ENCODE measurements around the gene IL15RA. TPM values are rescaled to one million over a fixed set of nuclear protein-coding genes. Genes with fewer than 3 reads are reported as not detected.

Gene IL15RA
- total RNA-seq, 1 donor from 2014 or later = not detected

DNA sequence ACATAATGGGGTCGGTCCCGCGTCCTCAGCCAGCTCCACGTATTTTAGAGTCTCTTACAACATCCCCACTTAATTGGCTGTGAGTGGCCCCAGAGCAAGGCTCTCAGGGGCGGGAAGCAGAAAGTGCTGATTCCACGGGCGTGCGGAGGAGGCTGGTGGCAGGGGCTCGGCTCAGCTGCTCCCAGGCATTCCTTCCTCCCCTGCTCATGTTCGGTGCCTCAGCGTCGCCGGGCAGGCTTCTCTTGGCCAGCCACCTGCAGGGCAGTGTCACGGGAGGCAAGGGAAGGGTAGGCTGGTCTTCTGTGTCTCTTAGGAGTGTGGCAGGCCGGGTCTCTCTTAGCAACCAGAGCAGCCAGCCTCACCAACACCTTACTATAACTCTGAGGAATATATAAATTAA, 33.8 kb downstream of the IL15RA start:
- Histone ChIP-seq H2AFZ (replicated peaks) (peak overlapping the region; percentile 37), H3K27ac (no peak overlapping the region), H3K4me2 (no peak overlapping the region)

DNA sequence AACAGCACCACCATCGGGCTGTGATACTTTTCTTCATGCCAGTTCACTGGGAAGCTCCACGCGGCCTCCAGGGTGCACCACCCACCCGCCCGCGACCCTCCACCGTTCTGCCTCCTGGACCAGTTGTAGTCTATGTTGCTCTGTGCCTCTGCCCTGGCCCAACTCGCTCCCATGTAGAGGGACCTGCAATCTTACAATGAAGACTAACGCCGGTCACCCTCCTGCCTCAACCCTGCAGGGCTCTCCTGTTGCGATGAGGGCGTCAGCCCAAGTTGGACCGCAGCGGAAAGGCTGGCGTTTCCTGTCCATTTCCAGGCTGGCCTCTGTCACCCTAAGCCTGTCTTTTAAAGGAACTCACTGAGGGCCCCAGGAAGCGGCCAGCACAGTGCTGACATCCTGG, 34.9 kb downstream of the IL15RA start:
- no peaks in the 10 kb centered on the region for H3K4me1 ChIP-seq
- DNase-seq (ENCODE audit: low spot score) = no peak
- no peaks in the 10 kb centered on the region for H3F3A ChIP-seq (ENCODE audit: low read depth)
- no peak overlapping the region for H3K9ac ChIP-seq
- H3K27me3 ChIP-seq = no peaks in the 10 kb centered on the region
- H3K9me3 Mint-ChIP-seq = no peaks in the 10 kb centered on the region
- peaks cover 12% of the 10 kb centered on the region for H3K36me3 Mint-ChIP-seq
- TF ChIP-seq EZH2 (IDR thresholded peaks at IDR 0.05) = no peak
- TF ChIP-seq EZH2phosphoT487 (IDR thresholded peaks at IDR 0.05) = no peak
- TF ChIP-seq, protein P1, sequence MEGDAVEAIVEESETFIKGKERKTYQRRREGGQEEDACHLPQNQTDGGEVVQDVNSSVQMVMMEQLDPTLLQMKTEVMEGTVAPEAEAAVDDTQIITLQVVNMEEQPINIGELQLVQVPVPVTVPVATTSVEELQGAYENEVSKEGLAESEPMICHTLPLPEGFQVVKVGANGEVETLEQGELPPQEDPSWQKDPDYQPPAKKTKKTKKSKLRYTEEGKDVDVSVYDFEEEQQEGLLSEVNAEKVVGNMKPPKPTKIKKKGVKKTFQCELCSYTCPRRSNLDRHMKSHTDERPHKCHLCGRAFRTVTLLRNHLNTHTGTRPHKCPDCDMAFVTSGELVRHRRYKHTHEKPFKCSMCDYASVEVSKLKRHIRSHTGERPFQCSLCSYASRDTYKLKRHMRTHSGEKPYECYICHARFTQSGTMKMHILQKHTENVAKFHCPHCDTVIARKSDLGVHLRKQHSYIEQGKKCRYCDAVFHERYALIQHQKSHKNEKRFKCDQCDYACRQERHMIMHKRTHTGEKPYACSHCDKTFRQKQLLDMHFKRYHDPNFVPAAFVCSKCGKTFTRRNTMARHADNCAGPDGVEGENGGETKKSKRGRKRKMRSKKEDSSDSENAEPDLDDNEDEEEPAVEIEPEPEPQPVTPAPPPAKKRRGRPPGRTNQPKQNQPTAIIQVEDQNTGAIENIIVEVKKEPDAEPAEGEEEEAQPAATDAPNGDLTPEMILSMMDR (IDR thresholded peaks at IDR 0.05) = no peak
- H2AFZ ChIP-seq (replicated peaks) = no peak overlapping the region
- H3K27ac ChIP-seq = no peak overlapping the region
- no peak overlapping the region for H3K4me3 ChIP-seq
- peaks cover 5% of the 10 kb centered on the region for H3K27me3 Mint-ChIP-seq (ENCODE audit: insufficient read depth, low read depth)
- no peaks in the 10 kb centered on the region for H3K9me3 ChIP-seq (ENCODE audit: low read depth)
- H3K4me3 Mint-ChIP-seq = no peak overlapping the region
- H3K36me3 ChIP-seq = no peaks in the 10 kb centered on the region
- no peak overlapping the region for H3K27ac Mint-ChIP-seq
- no peak overlapping the region for H3K4me2 ChIP-seq
- no peaks in the 10 kb centered on the region for H3K79me2 ChIP-seq (ENCODE audit: low read depth)
- peaks cover 10% of the 10 kb centered on the region for H3K4me1 Mint-ChIP-seq
- no peaks in the 10 kb centered on the region for H4K20me1 ChIP-seq (ENCODE audit: low read depth)

More for the DNA sequence above, 33.8 kb downstream of the IL15RA start:
- Mint-ChIP-seq H3K36me3 (peaks cover 3% of the 10 kb centered on the region), H3K4me3 (no peak overlapping the region), H3K27ac (peak overlapping the region; percentile 57), H3K27me3 (ENCODE audit: insufficient read depth, low read depth) (peaks cover 5% of the 10 kb centered on the region), H3K4me1 (peaks cover 10% of the 10 kb centered on the region), H3K9me3 (no peaks in the 10 kb centered on the region)
- DNase-seq (ENCODE audit: low spot score) = peak; percentile 34
- Histone ChIP-seq H3K36me3 (no peaks in the 10 kb centered on the region), H3K9ac (no peak overlapping the region), H3K9me3 (ENCODE audit: low read depth) (no peaks in the 10 kb centered on the region), H3K27me3 (no peaks in the 10 kb centered on the region), H3K4me3 (no peak overlapping the region), H3K79me2 (ENCODE audit: low read depth) (no peaks in the 10 kb centered on the region), H3K4me1 (no peaks in the 10 kb centered on the region), H3F3A (ENCODE audit: low read depth) (no peaks in the 10 kb centered on the region), H4K20me1 (ENCODE audit: low read depth) (no peaks in the 10 kb centered on the region)
- TF ChIP-seq, protein P1 (IDR thresholded peaks at IDR 0.05) = no peak

DNA sequence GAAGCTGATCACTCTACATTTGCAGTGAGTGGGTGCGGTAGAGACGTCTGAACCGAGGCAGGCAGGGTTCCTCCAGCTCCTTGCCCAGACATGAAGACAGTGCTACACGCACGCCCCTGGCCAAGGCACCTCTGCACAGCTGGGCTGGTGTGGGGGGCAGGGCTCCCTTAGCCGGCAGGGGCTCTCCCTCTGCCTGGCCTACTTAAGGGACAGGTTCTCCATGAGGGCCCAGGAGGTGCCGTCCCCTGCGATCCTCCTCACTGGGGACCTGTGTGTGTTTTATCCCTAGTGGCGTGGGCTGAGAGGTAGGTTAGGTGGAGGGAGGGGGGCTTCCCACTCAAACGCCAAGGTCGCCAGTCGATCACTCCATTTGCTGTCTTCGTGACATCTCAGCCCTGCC, 35.3 kb downstream of the IL15RA start:
- H3K4me1 Mint-ChIP-seq = peaks cover 10% of the 10 kb centered on the region
- no peaks in the 10 kb centered on the region for H3K9me3 ChIP-seq (ENCODE audit: low read depth)
- no peak overlapping the region for H2AFZ ChIP-seq (replicated peaks)
- no peaks in the 10 kb centered on the region for H3K27me3 ChIP-seq
- no peak overlapping the region for H3K4me2 ChIP-seq
- H3K27ac Mint-ChIP-seq = no peak overlapping the region
- H3K9me3 Mint-ChIP-seq = no peaks in the 10 kb centered on the region
- no peak overlapping the region for H3K4me3 Mint-ChIP-seq
- TF ChIP-seq EZH2phosphoT487 (IDR thresholded peaks at IDR 0.05) (no peak), EZH2 (IDR thresholded peaks at IDR 0.05) (no peak)
- TF ChIP-seq, protein P1 (IDR thresholded peaks at IDR 0.05) = no peak
- H3K4me1 ChIP-seq = no peaks in the 10 kb centered on the region
- no peak overlapping the region for H3K4me3 ChIP-seq
- peaks cover 5% of the 10 kb centered on the region for H3K27me3 Mint-ChIP-seq (ENCODE audit: insufficient read depth, low read depth)
- no peaks in the 10 kb centered on the region for H3F3A ChIP-seq (ENCODE audit: low read depth)
- no peaks in the 10 kb centered on the region for H3K36me3 ChIP-seq
- no peak overlapping the region for H3K27ac ChIP-seq
- no peak overlapping the region for H3K9ac ChIP-seq
- H3K36me3 Mint-ChIP-seq = peaks cover 13% of the 10 kb centered on the region
- no peaks in the 10 kb centered on the region for H3K79me2 ChIP-seq (ENCODE audit: low read depth)
- DNase-seq (ENCODE audit: low spot score) = no peak
- no peaks in the 10 kb centered on the region for H4K20me1 ChIP-seq (ENCODE audit: low read depth)

Measured in neural progenitor cell (in vitro differentiated cells).